ENCODE data around the gene MED22.
A peak's percentile ranks its signal among the peaks of the same experiment; 100 is the strongest.

Gene MED22

GRCh38 chr9:133360400-133361393 lies 12.8 kb upstream of the MED22 start:
- DNase-seq (ENCODE audit: low read depth, low spot score) = no peak
- no peaks in the 10 kb centered on the region for H3K9me3 ChIP-seq (ENCODE audit: insufficient read depth, low read length)
- no peak for TF ChIP-seq YY1 (IDR thresholded peaks at IDR 0.05; ENCODE audit: insufficient read depth, insufficient read length)
- TF ChIP-seq ZNF274 (IDR thresholded peaks at IDR 0.05; ENCODE audit: low read depth, low read length) = no peak
- no peak for TF ChIP-seq SUZ12 (IDR thresholded peaks at IDR 0.05; ENCODE audit: extremely low read depth, insufficient read depth, insufficient read length)
- H3K4me3 ChIP-seq (ENCODE audit: insufficient read length, low read depth) = no peak overlapping the region
- H3K36me3 ChIP-seq (ENCODE audit: insufficient read depth, insufficient read length, low read length) = peaks cover 85% of the 10 kb centered on the region
- H3K4me1 ChIP-seq (ENCODE audit: insufficient read depth, insufficient read length) = peaks cover 15% of the 10 kb centered on the region
- no peak overlapping the region for H3K9ac ChIP-seq (ENCODE audit: insufficient read length, low read depth)
- no peaks in the 10 kb centered on the region for H3K27me3 ChIP-seq (ENCODE audit: insufficient read depth, insufficient read length)

GRCh38 chr9:133359399-133360175 lies 11.7 kb upstream of the MED22 start:
- H3K9me3 ChIP-seq (ENCODE audit: insufficient read depth, low read length) = no peaks in the 10 kb centered on the region
- TF ChIP-seq SUZ12 (IDR thresholded peaks at IDR 0.05; ENCODE audit: extremely low read depth, insufficient read depth, insufficient read length) (no peak), ZNF274 (IDR thresholded peaks at IDR 0.05; ENCODE audit: low read depth, low read length) (no peak), YY1 (IDR thresholded peaks at IDR 0.05; ENCODE audit: insufficient read depth, insufficient read length) (no peak)
- H3K36me3 ChIP-seq (ENCODE audit: insufficient read depth, insufficient read length, low read length) = peaks cover 79% of the 10 kb centered on the region
- no peaks in the 10 kb centered on the region for H3K27me3 ChIP-seq (ENCODE audit: insufficient read depth, insufficient read length)
- no peak for DNase-seq (ENCODE audit: low read depth, low spot score)
- H3K9ac ChIP-seq (ENCODE audit: insufficient read length, low read depth) = peak overlapping the region; percentile 18
- no peak overlapping the region for H3K4me3 ChIP-seq (ENCODE audit: insufficient read length, low read depth)
- H3K4me1 ChIP-seq (ENCODE audit: insufficient read depth, insufficient read length) = peaks cover 18% of the 10 kb centered on the region

- no peak for DNase-seq (ENCODE audit: low read depth, low spot score)
- peak overlapping the region; percentile 75 for H3K4me3 ChIP-seq (ENCODE audit: insufficient read length, low read depth)
- no peaks in the 10 kb centered on the region for H3K27me3 ChIP-seq (ENCODE audit: insufficient read depth, insufficient read length)
- peaks cover 82% of the 10 kb centered on the region for H3K36me3 ChIP-seq (ENCODE audit: insufficient read depth, insufficient read length, low read length)
- H3K9me3 ChIP-seq (ENCODE audit: insufficient read depth, low read length) = no peaks in the 10 kb centered on the region
- TF ChIP-seq YY1 (IDR thresholded peaks at IDR 0.05; ENCODE audit: insufficient read depth, insufficient read length) = no peak
- TF ChIP-seq SUZ12 (IDR thresholded peaks at IDR 0.05; ENCODE audit: extremely low read depth, insufficient read depth, insufficient read length) = no peak
- no peak for TF ChIP-seq ZNF274 (IDR thresholded peaks at IDR 0.05; ENCODE audit: low read depth, low read length)
- peaks cover 18% of the 10 kb centered on the region for H3K4me1 ChIP-seq (ENCODE audit: insufficient read depth, insufficient read length)
- peak overlapping the region; percentile 80 for H3K9ac ChIP-seq (ENCODE audit: insufficient read length, low read depth)
Observed at GRCh38 chr9:133357656-133358055, 9.7 kb upstream of the MED22 start.

- H3K4me1 ChIP-seq (ENCODE audit: insufficient read depth, insufficient read length) = peaks cover 18% of the 10 kb centered on the region
- peak within 1 kb of the TSS; percentile 75 for H3K4me3 ChIP-seq (ENCODE audit: insufficient read length, low read depth)
- peaks cover 82% of the 10 kb centered on the region for H3K36me3 ChIP-seq (ENCODE audit: insufficient read depth, insufficient read length, low read length)
- H3K9ac ChIP-seq (ENCODE audit: insufficient read length, low read depth) = peak within 1 kb of the TSS; percentile 81
- peak; percentile 55 for TF ChIP-seq YY1 (IDR thresholded peaks at IDR 0.05; ENCODE audit: insufficient read depth, insufficient read length)
- no peak for TF ChIP-seq ZNF274 (IDR thresholded peaks at IDR 0.05; ENCODE audit: low read depth, low read length)
- no peaks in the 10 kb centered on the region for H3K27me3 ChIP-seq (ENCODE audit: insufficient read depth, insufficient read length)
- H3K9me3 ChIP-seq (ENCODE audit: insufficient read depth, low read length) = no peaks in the 10 kb centered on the region
- peak; percentile 79 for DNase-seq (ENCODE audit: low read depth, low spot score)
Observed at GRCh38 chr9:133356391-133357091, 8.6 kb upstream of the MED22 start, which contains the start of the genes SURF1 and SURF2. TSS of gene SURF1 (minus strand) at chr9:133356487. CDS start at chr9:133356453, 34 bp downstream. TSS of gene SURF2 (plus strand) at chr9:133356550. CDS start at chr9:133356593, 43 bp downstream.

GRCh38 chr9:133355881-133356357 lies 8.0 kb upstream of the MED22 start:
- Histone ChIP-seq H3K9me3 (ENCODE audit: insufficient read depth, low read length) (no peaks in the 10 kb centered on the region), H3K4me3 (ENCODE audit: insufficient read length, low read depth) (peak overlapping the region; percentile 63), H3K9ac (ENCODE audit: insufficient read length, low read depth) (peak overlapping the region; percentile 81), H3K4me1 (ENCODE audit: insufficient read depth, insufficient read length) (peaks cover 18% of the 10 kb centered on the region), H3K36me3 (ENCODE audit: insufficient read depth, insufficient read length, low read length) (peaks cover 82% of the 10 kb centered on the region), H3K27me3 (ENCODE audit: insufficient read depth, insufficient read length) (no peaks in the 10 kb centered on the region)
- DNase-seq (ENCODE audit: low read depth, low spot score) = no peak
- TF ChIP-seq SUZ12 (IDR thresholded peaks at IDR 0.05; ENCODE audit: extremely low read depth, insufficient read depth, insufficient read length) = no peak
- no peak for TF ChIP-seq YY1 (IDR thresholded peaks at IDR 0.05; ENCODE audit: insufficient read depth, insufficient read length)
- no peak for TF ChIP-seq ZNF274 (IDR thresholded peaks at IDR 0.05; ENCODE audit: low read depth, low read length)

GRCh38 chr9:133354766-133355165 lies 6.8 kb upstream of the MED22 start:
- H3K4me3 ChIP-seq (ENCODE audit: insufficient read length, low read depth) = no peak overlapping the region
- H3K4me1 ChIP-seq (ENCODE audit: insufficient read depth, insufficient read length) = peaks cover 23% of the 10 kb centered on the region
- H3K9me3 ChIP-seq (ENCODE audit: insufficient read depth, low read length) = no peaks in the 10 kb centered on the region
- H3K36me3 ChIP-seq (ENCODE audit: insufficient read depth, insufficient read length, low read length) = peaks cover 82% of the 10 kb centered on the region
- H3K27me3 ChIP-seq (ENCODE audit: insufficient read depth, insufficient read length) = no peaks in the 10 kb centered on the region
- TF ChIP-seq SUZ12 (IDR thresholded peaks at IDR 0.05; ENCODE audit: extremely low read depth, insufficient read depth, insufficient read length) (no peak), YY1 (IDR thresholded peaks at IDR 0.05; ENCODE audit: insufficient read depth, insufficient read length) (no peak), ZNF274 (IDR thresholded peaks at IDR 0.05; ENCODE audit: low read depth, low read length) (no peak)
- no peak for DNase-seq (ENCODE audit: low read depth, low spot score)
- H3K9ac ChIP-seq (ENCODE audit: insufficient read length, low read depth) = no peak overlapping the region
